ENCODE measurements around the gene PKNOX1.
"Not testable (repeated sequence)": the region's sequence is repeated elsewhere in the genome, so short reads cannot be mapped to it uniquely, and the experiment has no call there.

Gene PKNOX1

DNA sequence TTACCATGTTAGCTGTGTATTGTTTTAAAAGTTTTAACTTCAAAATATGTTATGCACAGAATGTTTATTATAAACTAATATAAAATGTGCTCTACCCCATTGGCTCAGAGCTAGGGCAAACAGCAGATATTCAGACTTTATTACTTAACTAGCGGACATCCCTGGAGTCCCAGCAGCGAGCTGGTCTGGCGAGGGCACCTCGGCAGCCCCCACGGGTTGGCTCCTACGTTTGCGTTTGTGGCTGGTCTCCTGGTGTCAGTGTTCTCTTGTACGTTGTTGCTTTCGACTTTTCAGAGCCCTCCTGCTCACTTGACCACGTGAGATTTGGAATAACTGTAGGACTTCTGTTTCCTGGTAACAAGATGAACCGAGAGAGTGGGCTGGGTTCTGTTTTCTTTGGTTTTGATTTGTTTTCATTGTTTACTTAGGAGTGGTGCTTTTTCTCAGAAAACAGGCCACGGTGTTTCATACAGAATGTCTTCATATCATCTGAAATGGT lies 56.8 kb downstream of the PKNOX1 start:
- peaks cover 55% of the 10 kb centered on the region for H3K36me3 Mint-ChIP-seq (ENCODE audit: low read depth)
- no peaks in the 10 kb centered on the region for H3K9me3 Mint-ChIP-seq
- no peaks in the 10 kb centered on the region for H3K27me3 Mint-ChIP-seq (ENCODE audit: low read depth)
- TF ChIP-seq, protein P1, sequence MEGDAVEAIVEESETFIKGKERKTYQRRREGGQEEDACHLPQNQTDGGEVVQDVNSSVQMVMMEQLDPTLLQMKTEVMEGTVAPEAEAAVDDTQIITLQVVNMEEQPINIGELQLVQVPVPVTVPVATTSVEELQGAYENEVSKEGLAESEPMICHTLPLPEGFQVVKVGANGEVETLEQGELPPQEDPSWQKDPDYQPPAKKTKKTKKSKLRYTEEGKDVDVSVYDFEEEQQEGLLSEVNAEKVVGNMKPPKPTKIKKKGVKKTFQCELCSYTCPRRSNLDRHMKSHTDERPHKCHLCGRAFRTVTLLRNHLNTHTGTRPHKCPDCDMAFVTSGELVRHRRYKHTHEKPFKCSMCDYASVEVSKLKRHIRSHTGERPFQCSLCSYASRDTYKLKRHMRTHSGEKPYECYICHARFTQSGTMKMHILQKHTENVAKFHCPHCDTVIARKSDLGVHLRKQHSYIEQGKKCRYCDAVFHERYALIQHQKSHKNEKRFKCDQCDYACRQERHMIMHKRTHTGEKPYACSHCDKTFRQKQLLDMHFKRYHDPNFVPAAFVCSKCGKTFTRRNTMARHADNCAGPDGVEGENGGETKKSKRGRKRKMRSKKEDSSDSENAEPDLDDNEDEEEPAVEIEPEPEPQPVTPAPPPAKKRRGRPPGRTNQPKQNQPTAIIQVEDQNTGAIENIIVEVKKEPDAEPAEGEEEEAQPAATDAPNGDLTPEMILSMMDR (IDR thresholded peaks at IDR 0.05; ENCODE audit: unreplicated experiment in 3 of 3), result no peak
- H3K4me1 Mint-ChIP-seq, result no peaks in the 10 kb centered on the region
- no peak overlapping the region for H3K27ac Mint-ChIP-seq
- H3K4me3 Mint-ChIP-seq, result no peak overlapping the region

DNA sequence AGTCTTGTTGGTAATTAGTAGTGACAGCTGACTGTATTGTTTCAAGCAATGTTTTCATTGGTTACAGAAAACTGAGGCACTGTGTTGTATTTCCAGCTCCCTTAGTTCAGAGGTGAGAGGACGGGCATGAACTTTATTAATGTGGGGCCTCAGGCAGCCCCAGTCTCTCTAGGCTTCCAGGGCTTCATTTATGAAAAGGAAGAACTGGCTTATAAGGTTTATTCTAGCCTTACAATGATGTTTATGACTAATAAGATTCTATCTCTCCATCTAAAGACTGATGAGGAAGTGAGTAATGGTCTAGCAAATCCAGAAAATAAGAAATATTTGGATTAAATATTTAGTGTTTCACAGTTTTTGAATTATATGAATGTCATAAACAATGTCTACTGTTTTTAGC lies 59.7 kb downstream of the PKNOX1 start:
- no peaks in the 10 kb centered on the region for H3K4me1 Mint-ChIP-seq
- H3K9me3 Mint-ChIP-seq, result no peaks in the 10 kb centered on the region
- no peak overlapping the region for H3K4me3 Mint-ChIP-seq
- H3K36me3 Mint-ChIP-seq (ENCODE audit: low read depth), result peaks cover 37% of the 10 kb centered on the region
- TF ChIP-seq, protein P1 (IDR thresholded peaks at IDR 0.05; ENCODE audit: unreplicated experiment in 3 of 3), result no peak
- H3K27me3 Mint-ChIP-seq (ENCODE audit: low read depth), result no peaks in the 10 kb centered on the region
- no peak overlapping the region for H3K27ac Mint-ChIP-seq

DNA sequence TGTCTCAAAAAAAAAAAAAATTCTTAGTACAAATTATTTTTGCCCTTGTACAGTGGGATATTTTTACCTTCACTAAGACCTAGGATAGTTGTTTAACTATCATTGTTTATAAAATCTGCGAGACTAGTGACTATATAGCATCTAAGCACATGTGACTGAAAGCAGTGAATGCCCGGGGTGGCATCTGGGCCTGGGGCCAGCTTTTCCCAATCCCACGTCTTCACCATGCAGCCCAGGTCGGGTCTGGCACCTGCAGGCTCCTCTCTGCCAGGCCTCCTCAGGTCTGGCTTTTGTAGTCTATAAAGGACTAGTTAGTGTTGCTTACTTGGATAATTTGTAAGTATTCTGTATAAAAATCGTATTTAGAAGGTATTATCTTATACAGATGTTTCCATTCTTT lies 60.5 kb downstream of the PKNOX1 start:
- no peak overlapping the region for H3K4me3 Mint-ChIP-seq
- no peaks in the 10 kb centered on the region for H3K4me1 Mint-ChIP-seq
- no peaks in the 10 kb centered on the region for H3K27me3 Mint-ChIP-seq (ENCODE audit: low read depth)
- H3K9me3 Mint-ChIP-seq, result no peaks in the 10 kb centered on the region
- H3K36me3 Mint-ChIP-seq (ENCODE audit: low read depth), result peaks cover 30% of the 10 kb centered on the region
- TF ChIP-seq, protein P1 (IDR thresholded peaks at IDR 0.05; ENCODE audit: unreplicated experiment in 3 of 3), result no peak
- no peak overlapping the region for H3K27ac Mint-ChIP-seq

DNA sequence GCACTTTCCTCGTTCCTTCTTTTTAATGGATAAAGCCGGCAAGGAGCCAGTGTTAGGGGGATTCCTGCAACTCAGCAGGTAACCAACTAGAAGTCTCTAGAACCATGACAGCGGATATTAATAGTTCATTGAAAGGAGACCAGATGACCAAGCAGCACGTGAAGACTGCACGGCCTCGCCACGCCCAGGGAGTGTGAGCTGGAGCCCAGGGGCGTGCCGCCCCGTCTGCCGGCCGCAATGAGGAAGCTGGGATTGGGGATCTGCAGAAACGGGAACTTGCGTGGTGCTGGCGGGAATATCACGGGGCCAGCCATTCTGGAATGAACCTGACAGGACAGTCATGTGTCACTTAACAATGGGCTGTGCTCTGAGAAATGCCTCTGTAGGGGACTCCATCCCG lies 62.5 kb downstream of the PKNOX1 start:
- not testable (repeated sequence) for H3K27me3 Mint-ChIP-seq (ENCODE audit: low read depth); H3K27ac Mint-ChIP-seq; H3K9me3 Mint-ChIP-seq; H3K4me3 Mint-ChIP-seq; H3K4me1 Mint-ChIP-seq
- H3K36me3 Mint-ChIP-seq (ENCODE audit: low read depth), result peaks cover 14% of the 10 kb centered on the region

DNA sequence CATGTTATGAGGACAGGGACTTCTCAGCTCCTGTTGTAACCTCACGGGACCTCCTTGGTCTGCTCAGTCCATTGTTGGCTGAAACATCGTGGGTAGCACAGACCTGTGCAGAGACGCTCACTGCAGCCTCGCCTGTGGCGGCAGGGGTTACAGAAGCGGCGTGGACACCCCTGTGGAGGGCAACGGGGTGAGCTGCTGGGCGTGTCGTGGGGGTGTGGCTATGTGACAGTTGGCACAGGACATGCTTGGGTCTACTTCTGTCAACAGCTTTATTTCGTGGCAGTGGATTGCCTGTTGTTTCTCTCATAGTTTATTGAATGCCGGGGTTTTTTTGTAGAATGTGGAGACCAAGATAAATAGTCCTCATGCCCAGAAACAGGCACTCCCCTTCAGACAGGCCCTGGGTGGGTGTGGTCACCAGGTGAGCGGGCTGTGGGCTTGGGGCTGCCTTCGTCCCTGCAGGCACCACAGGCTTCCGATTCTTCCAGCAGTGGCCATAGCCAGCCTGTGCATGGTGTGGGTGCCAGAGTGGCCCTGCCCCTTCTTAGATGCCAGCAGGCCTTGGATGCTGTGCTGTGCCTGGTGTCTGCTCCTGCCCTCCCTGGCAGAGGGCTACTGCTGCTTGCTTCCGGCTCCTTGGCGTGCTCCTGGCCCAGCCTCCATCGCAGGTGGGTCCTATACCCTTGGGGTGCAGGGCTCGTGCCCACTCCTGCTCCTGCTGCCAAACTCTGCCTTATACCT lies 63.7 kb downstream of the PKNOX1 start:
- not testable (repeated sequence) for H3K27me3 Mint-ChIP-seq (ENCODE audit: low read depth); H3K27ac Mint-ChIP-seq; H3K36me3 Mint-ChIP-seq (ENCODE audit: low read depth); H3K4me1 Mint-ChIP-seq; H3K4me3 Mint-ChIP-seq; H3K9me3 Mint-ChIP-seq

DNA sequence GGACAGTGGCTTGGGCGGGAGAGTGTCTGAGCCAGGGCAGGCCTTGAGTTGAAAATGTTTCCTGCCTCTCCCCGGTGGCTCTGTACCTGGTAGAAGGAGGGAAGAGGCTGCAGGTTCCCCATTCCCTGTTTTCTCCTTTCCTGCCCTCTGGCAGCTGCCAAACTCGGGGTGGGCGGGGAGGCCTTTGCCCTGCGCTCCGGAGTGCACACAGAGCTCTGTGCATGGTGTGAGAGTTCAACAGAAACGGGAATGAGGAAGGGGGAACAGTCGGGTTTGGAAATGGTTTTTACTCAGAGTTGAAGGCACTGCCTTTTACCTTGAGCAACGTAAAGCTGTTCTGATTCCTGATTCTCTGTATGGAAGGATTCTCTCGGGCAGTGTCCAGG lies 64.3 kb downstream of the PKNOX1 start:
- H3K4me1 Mint-ChIP-seq; H3K9me3 Mint-ChIP-seq; H3K36me3 Mint-ChIP-seq (ENCODE audit: low read depth); H3K27me3 Mint-ChIP-seq (ENCODE audit: low read depth); H3K27ac Mint-ChIP-seq; H3K4me3 Mint-ChIP-seq: not testable (repeated sequence)

DNA sequence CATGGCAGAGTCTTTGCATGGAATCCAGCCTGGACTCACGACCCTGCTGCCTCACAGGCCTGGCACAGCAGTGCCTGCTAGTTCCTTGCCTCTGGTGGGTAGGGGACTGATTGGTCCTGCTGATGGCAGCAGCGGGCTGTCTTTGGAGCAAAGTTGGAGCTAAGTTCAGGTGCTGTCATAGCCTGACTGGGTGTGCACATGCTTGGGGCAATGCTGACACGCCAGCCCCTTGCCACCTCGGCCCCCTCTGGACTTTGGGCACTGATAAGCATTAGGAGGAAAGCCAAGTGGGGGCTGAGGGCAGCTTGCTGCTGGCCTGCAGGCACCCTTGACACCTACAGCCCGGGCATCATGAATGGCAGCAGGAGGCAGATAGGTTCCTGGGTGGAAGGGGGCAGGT lies 67.8 kb downstream of the PKNOX1 start:
- not testable (repeated sequence) for H3K27ac Mint-ChIP-seq; H3K36me3 Mint-ChIP-seq (ENCODE audit: low read depth); H3K4me3 Mint-ChIP-seq; H3K9me3 Mint-ChIP-seq; H3K4me1 Mint-ChIP-seq; H3K27me3 Mint-ChIP-seq (ENCODE audit: low read depth)

DNA sequence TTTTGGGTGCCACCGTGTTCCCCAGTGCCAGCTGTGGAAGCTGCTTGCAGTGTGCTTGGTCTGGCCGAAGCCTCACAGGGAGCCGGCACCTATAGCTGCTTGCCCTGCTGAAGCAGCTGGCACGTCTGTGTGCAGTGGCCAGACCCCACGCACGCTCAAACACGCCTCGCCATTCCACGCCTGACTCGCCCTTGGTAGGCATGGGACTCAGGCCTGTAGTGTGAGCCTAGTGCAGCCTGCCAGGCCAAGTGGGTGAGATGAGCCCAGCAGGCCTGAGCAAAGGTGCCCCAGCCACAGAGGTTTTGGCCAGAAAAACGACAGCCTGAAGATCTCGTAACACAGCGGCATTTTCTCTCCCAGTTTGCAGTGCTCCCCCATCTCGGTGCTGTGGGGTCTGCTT lies 68.9 kb downstream of the PKNOX1 start:
- not testable (repeated sequence) for H3K4me3 Mint-ChIP-seq; H3K27ac Mint-ChIP-seq; H3K27me3 Mint-ChIP-seq (ENCODE audit: low read depth); H3K9me3 Mint-ChIP-seq; H3K4me1 Mint-ChIP-seq; H3K36me3 Mint-ChIP-seq (ENCODE audit: low read depth)

DNA sequence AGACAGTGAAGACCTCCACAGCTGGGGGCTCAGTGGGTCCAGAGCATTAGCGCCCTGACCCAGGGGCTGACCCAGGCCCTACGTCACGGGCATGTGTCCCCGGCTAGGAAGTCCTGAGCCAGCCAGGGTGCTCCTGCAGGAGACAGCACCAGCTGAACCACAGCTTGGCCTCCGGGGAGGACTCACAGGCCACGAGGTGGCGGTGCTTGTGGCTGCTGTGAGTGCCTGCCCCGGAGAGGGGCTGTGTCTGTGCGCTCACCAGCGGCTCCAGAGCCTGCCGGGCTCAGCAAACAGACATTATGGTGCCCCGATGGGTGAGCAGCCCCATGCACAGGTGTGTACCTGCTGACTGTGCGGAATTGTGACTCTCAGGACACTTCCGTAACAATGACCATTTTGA lies 70.2 kb downstream of the PKNOX1 start:
- not testable (repeated sequence) for H3K27ac Mint-ChIP-seq; H3K27me3 Mint-ChIP-seq (ENCODE audit: low read depth); H3K4me1 Mint-ChIP-seq; H3K36me3 Mint-ChIP-seq (ENCODE audit: low read depth); H3K4me3 Mint-ChIP-seq; H3K9me3 Mint-ChIP-seq

DNA sequence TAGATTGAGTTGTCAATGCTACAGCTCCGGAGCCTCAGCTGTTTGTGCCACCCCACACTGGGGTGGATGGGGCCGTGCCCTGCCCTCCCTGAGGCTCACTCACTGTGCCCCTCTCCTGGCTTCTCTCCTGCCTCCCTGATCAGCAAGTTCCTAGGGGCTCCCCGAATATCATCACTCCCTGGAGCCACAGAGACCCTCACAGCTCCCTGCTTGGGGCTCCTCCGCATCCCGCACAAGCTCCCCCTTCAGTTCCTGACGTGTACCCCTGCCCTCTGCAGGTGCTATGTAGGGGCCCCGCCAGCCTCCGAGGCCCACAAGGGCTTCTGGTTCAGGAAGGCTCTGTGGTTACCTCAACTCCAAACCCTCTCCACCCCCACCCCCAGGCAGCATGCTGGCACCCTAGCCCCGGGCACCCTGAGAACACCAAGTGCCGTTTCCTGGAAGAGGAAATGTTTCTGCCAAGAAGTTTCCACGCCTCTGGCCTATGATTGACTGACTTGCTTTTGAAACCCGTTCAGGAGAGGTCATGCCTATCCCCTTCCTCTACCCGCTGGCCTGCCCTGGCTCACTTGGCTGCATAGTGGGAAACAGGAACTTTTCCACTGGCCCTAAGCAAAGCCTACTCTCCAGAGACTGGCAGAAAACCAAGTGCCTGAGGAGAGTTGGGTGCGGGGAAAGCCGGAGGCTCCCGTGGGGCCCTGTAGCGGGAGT lies 71.0 kb downstream of the PKNOX1 start:
- not testable (repeated sequence) for H3K27me3 Mint-ChIP-seq (ENCODE audit: low read depth); H3K4me1 Mint-ChIP-seq; H3K4me3 Mint-ChIP-seq; H3K9me3 Mint-ChIP-seq; H3K36me3 Mint-ChIP-seq (ENCODE audit: low read depth)
- H3K27ac Mint-ChIP-seq, result peak overlapping the region in 1 of 3 experiments; percentile 57

DNA sequence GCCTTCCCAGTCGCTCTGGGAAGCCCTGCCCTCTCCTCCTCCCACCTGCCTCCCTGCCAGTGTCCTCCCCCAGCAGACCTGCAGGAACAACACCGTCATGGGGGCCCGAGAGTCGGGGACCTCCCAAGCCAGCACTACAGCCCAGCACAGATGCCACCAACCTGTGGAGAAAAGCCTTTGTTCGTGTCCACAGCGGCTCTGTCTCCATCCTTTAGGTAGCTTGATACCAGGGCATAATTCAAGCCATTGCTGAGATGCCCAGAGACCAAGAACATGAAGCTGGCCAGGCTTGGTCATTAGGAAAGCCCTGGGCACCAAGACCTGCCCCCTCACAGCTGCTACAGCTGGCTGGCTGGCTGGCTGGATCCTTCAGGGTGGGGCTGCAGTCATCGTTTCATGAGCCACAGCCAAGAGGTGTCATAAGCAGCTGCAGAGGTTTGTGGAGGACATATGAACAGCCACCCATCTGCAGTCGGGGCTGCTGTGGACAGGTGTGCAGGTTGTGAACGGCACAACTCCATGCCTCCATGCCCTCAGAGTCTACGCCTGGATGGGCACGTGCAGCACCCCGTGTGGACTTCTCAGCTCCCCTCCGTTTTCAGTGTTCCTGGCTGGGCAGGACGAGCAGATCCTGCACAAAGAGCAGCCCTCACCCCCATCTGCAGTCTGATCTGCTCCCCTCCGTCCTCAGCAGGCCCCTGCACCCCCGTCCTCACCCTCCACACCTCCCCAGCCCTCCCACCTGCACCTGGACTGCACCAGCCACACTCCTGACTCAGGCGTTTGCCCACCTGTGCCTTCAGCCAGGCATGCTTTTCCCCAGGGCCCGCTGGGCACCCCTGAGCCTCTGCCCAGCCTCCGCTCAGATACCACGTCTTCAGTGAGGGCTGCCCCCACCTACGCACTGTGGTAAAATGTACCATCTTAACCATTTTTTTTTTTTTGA lies 71.8 kb downstream of the PKNOX1 start:
- H3K36me3 Mint-ChIP-seq (ENCODE audit: low read depth); H3K4me1 Mint-ChIP-seq; H3K27me3 Mint-ChIP-seq (ENCODE audit: low read depth); H3K27ac Mint-ChIP-seq; H3K4me3 Mint-ChIP-seq; H3K9me3 Mint-ChIP-seq: not testable (repeated sequence)
